GM12875 (cell line): Measurements from ENCODE around the gene NCCRP1.

Source experiments
- H3K4me3 ChIP-seq: one replicate; pipeline ENCODE4 v1.5.1; 2011; ENCODE audit warnings: low read depth, low read length, control low read depth
- CTCF ChIP-seq: IDR thresholded peaks from 2 replicates; pipeline ENCODE4 v1.5.1; 2011; ENCODE audit warnings: low read depth, mild to moderate bottlenecking, control low read depth, inconsistent platforms, low read length, moderate library complexity, borderline replicate concordance; ENCODE audit not compliant: insufficient read depth

Gene NCCRP1

GRCh38 chr19:39199025-39199424, 2.3 kb downstream of the NCCRP1 start:
- no peak for TF ChIP-seq CTCF
- no peak overlapping the region for H3K4me3 ChIP-seq

- TF ChIP-seq CTCF, result no peak
- no peak overlapping the region for H3K4me3 ChIP-seq
These were observed 3.5 kb downstream of the NCCRP1 start for GRCh38 chr19:39200066-39200802.

- no peak overlapping the region for H3K4me3 ChIP-seq
- TF ChIP-seq CTCF, result no peak
These were observed 4.0 kb downstream of the NCCRP1 start for GRCh38 chr19:39200803-39201115.

GRCh38 chr19:39202998-39203355, 6.2 kb downstream of the NCCRP1 start:
- TF ChIP-seq CTCF, result no peak
- H3K4me3 ChIP-seq, result no peak overlapping the region

GRCh38 chr19:39203372-39204341, 6.9 kb downstream of the NCCRP1 start, which contains the start of gene SYCN:
Gene SYCN, minus strand, starts transcription at chr19:39204263. Its CDS starts 9 bp downstream, at chr19:39204254.
- no peak within 1 kb of the TSS for H3K4me3 ChIP-seq
- TF ChIP-seq CTCF, result no peak

- H3K4me3 ChIP-seq, result no peak overlapping the region
- no peak for TF ChIP-seq CTCF
These were observed 8.6 kb downstream of the NCCRP1 start for GRCh38 chr19:39205449-39205764.
